Measurements from ENCODE around the gene TRIM39.

The TRIM39 gene

GRCh38 chr6:30327232-30327746 lies 562 bp downstream of the TRIM39 start:
- DNase-seq (ENCODE audit: low read depth in 3 of 3) = no peak

- DNase-seq (ENCODE audit: low read depth in 3 of 3) = no peak
Observed at GRCh38 chr6:30328397-30328796, 1.7 kb downstream of the TRIM39 start.

- DNase-seq (ENCODE audit: low read depth in 3 of 3) = no peak
Observed at GRCh38 chr6:30329331-30329730, 2.6 kb downstream of the TRIM39 start.

GRCh38 chr6:30331981-30332380 lies 5.3 kb downstream of the TRIM39 start:
- no peak for DNase-seq (ENCODE audit: low read depth in 3 of 3)

- DNase-seq (ENCODE audit: low read depth in 3 of 3) = no peak
Observed at GRCh38 chr6:30334075-30334783, 7.5 kb downstream of the TRIM39 start.

- DNase-seq (ENCODE audit: low read depth in 3 of 3) = no peak
Observed at GRCh38 chr6:30340589-30341054, 13.9 kb downstream of the TRIM39 start.

GRCh38 chr6:30341218-30341617 lies 14.5 kb downstream of the TRIM39 start:
- no peak for DNase-seq (ENCODE audit: low read depth in 3 of 3)

- no peak for DNase-seq (ENCODE audit: low read depth in 3 of 3)
Observed at GRCh38 chr6:30341728-30342127, 15.0 kb downstream of the TRIM39 start.

- no peak for DNase-seq (ENCODE audit: low read depth in 3 of 3)
Observed at GRCh38 chr6:30344191-30344867, 17.6 kb downstream of the TRIM39 start.

- DNase-seq (ENCODE audit: low read depth in 3 of 3) = peak; percentile 78 to 87 (median 80)
Observed at GRCh38 chr6:30344868-30345671, 18.3 kb downstream of the TRIM39 start, which contains the start of gene RPP21. RPP21 (plus strand) TSS chr6:30345156; CDS start chr6:30345172, 16 bp downstream.

- no peak for DNase-seq (ENCODE audit: low read depth in 3 of 3)
Observed at GRCh38 chr6:30345852-30346251, 19.1 kb downstream of the TRIM39 start.

- DNase-seq (ENCODE audit: low read depth in 3 of 3) = no peak
Observed at GRCh38 chr6:30348957-30349356, 22.2 kb downstream of the TRIM39 start.

- no peak for DNase-seq (ENCODE audit: low read depth in 3 of 3)
Observed at GRCh38 chr6:30349421-30350177, 22.9 kb downstream of the TRIM39 start.

GRCh38 chr6:30350524-30350923 lies 23.8 kb downstream of the TRIM39 start:
- no peak for DNase-seq (ENCODE audit: low read depth in 3 of 3)

GRCh38 chr6:30352550-30352949 lies 25.8 kb downstream of the TRIM39 start:
- no peak for DNase-seq (ENCODE audit: low read depth in 3 of 3)

GRCh38 chr6:30355281-30355680 lies 28.6 kb downstream of the TRIM39 start:
- DNase-seq (ENCODE audit: low read depth in 3 of 3) = no peak

- DNase-seq (ENCODE audit: low read depth in 3 of 3) = no peak
Observed at GRCh38 chr6:30356536-30356935, 29.8 kb downstream of the TRIM39 start.

GRCh38 chr6:30357678-30358540 lies 31.2 kb downstream of the TRIM39 start:
- DNase-seq (ENCODE audit: low read depth in 3 of 3) = peak; percentile 22 to 50 (median 26)

GRCh38 chr6:30359276-30359675 lies 32.5 kb downstream of the TRIM39 start:
- DNase-seq (ENCODE audit: low read depth in 3 of 3) = no peak

- DNase-seq (ENCODE audit: low read depth in 3 of 3) = no peak
Observed at GRCh38 chr6:30360139-30360538, 33.4 kb downstream of the TRIM39 start.

All from stimulated activated CD4-positive, alpha-beta T cell treated with anti-CD3 and anti-CD28 coated beads, TNF-alpha, amount 100 ng/mL, for 24 hours (primary cell).